IgD-negative memory B cell (primary cell): ENCODE results near the gene FOSL1. TPM values are rescaled to one million over a fixed set of nuclear protein-coding genes. Genes with fewer than 3 reads are reported as not detected.

ENCODE experiments used
- H3K27ac Mint-ChIP-seq, 3 donors: one replicate each; pipeline ENCODE4 v1.8.0; 2020 to 2022; ENCODE audit warnings: mild to moderate bottlenecking in 3 of 3, mixed read lengths in 3 of 3, moderate library complexity in 1 of 3
- H3K27me3 Mint-ChIP-seq: one replicate; pipeline ENCODE4 v1.8.0; 2021; ENCODE audit warnings: mixed read lengths
- H3K36me3 Mint-ChIP-seq: one replicate; pipeline ENCODE4 v1.8.0; 2020; ENCODE audit warnings: mild to moderate bottlenecking, mixed read lengths
- H3K4me1 Mint-ChIP-seq, 3 donors: one replicate each; pipeline ENCODE4 v1.8.0; 2020 to 2022; ENCODE audit warnings: mixed read lengths in 3 of 3, mild to moderate bottlenecking in 1 of 3
- H3K4me3 Mint-ChIP-seq, 4 donors: one replicate each; pipeline ENCODE4 v1.8.0; 2020 to 2022; ENCODE audit warnings: mild to moderate bottlenecking in 4 of 4, mixed read lengths in 4 of 4, moderate library complexity in 3 of 4
- H3K9me3 Mint-ChIP-seq, 3 donors: one replicate each; pipeline ENCODE4 v1.8.0; 2020 to 2021; ENCODE audit warnings: mixed read lengths in 3 of 3, mild to moderate bottlenecking in 1 of 3
- polyA plus RNA-seq: library from polyadenylated mRNA; unstranded; fragments of 300-500 nt; fragmentation: Illumina TruSeq; gene quantifications from one replicate; pipeline ENCODE4 v1.2.3, GENCODE V29; 2021

Gene FOSL1
- polyA plus RNA-seq, 1 donor from 2014 or later: 0.79 TPM

GRCh38 chr11:65861165-65861505 is 39.1 kb downstream of the FOSL1 start:
- H3K4me1 Mint-ChIP-seq: peaks cover 18 to 26% (median 22%) of the 10 kb centered on the region in 3 donors
- H3K36me3 Mint-ChIP-seq: no peaks in the 10 kb centered on the region
- no peaks in the 10 kb centered on the region for H3K27me3 Mint-ChIP-seq
- H3K4me3 Mint-ChIP-seq: peak overlapping the region; percentile 96 to 98 (median 97)
- peak overlapping the region in 1 of 3 donors; percentile 34 for H3K27ac Mint-ChIP-seq
- H3K9me3 Mint-ChIP-seq: no peaks in the 10 kb centered on the region

GRCh38 chr11:65860278-65861164 is 39.7 kb downstream of the FOSL1 start, which contains the start of gene MUS81:
Gene MUS81 (plus strand): TSS chr11:65860433. CDS start chr11:65860754, 321 bp downstream.
- Mint-ChIP-seq H3K4me3 (peak within 1 kb of the TSS; percentile 96 to 98 (median 97)), H3K27ac (peak within 1 kb of the TSS; percentile 74 to 98 (median 97)), H3K4me1 (peaks cover 21 to 32% (median 23%) of the 10 kb centered on the region in 3 donors), H3K9me3 (no peaks in the 10 kb centered on the region), H3K36me3 (peaks cover 2% of the 10 kb centered on the region), H3K27me3 (no peaks in the 10 kb centered on the region)

GRCh38 chr11:65859812-65860277 is 40.3 kb downstream of the FOSL1 start:
- Mint-ChIP-seq H3K27me3 (no peaks in the 10 kb centered on the region), H3K4me1 (peaks cover 23 to 36% (median 25%) of the 10 kb centered on the region in 3 donors), H3K36me3 (peaks cover 2% of the 10 kb centered on the region), H3K4me3 (peak overlapping the region; percentile 96 to 98 (median 97)), H3K9me3 (no peaks in the 10 kb centered on the region), H3K27ac (peak overlapping the region; percentile 74 to 98 (median 97))

- Mint-ChIP-seq H3K4me1 (peaks cover 29 to 41% (median 30%) of the 10 kb centered on the region in 3 donors), H3K36me3 (peaks cover 4% of the 10 kb centered on the region), H3K27ac (peak overlapping the region; percentile 74 to 98 (median 97)), H3K9me3 (no peaks in the 10 kb centered on the region), H3K4me3 (peak overlapping the region; percentile 96 to 98 (median 97)), H3K27me3 (no peaks in the 10 kb centered on the region)
These were observed 40.9 kb downstream of the FOSL1 start for GRCh38 chr11:65859095-65859811.

- Mint-ChIP-seq H3K4me3 (peak overlapping the region; percentile 96 to 98 (median 97)), H3K9me3 (no peaks in the 10 kb centered on the region), H3K27me3 (no peaks in the 10 kb centered on the region), H3K4me1 (peaks cover 30 to 44% (median 31%) of the 10 kb centered on the region in 3 donors), H3K27ac (peak overlapping the region; percentile 74 to 98 (median 97)), H3K36me3 (peaks cover 4% of the 10 kb centered on the region)
These were observed 41.5 kb downstream of the FOSL1 start for GRCh38 chr11:65858681-65859087.

- Mint-ChIP-seq H3K4me3 (peak within 1 kb of the TSS; percentile 96 to 98 (median 97)), H3K27me3 (no peaks in the 10 kb centered on the region), H3K4me1 (peaks cover 30 to 45% (median 35%) of the 10 kb centered on the region in 3 donors), H3K27ac (peak within 1 kb of the TSS; percentile 96 to 98 (median 97)), H3K36me3 (peaks cover 6% of the 10 kb centered on the region), H3K9me3 (no peaks in the 10 kb centered on the region)
These were observed 42.1 kb downstream of the FOSL1 start, which contains the start of gene CFL1 for GRCh38 chr11:65857853-65858680. Gene CFL1 (minus strand): TSS chr11:65858180. CDS start chr11:65858099, 81 bp downstream.

GRCh38 chr11:65857500-65857852 is 42.7 kb downstream of the FOSL1 start:
- Mint-ChIP-seq H3K9me3 (no peaks in the 10 kb centered on the region), H3K27me3 (no peaks in the 10 kb centered on the region), H3K4me1 (peaks cover 30 to 43% (median 35%) of the 10 kb centered on the region in 3 donors), H3K4me3 (peak overlapping the region; percentile 89 to 97 (median 95)), H3K36me3 (peaks cover 6% of the 10 kb centered on the region), H3K27ac (peak overlapping the region in 2 of 3 donors; percentile 94 to 96)

GRCh38 chr11:65856689-65857499 is 43.3 kb downstream of the FOSL1 start:
- Mint-ChIP-seq H3K4me1 (peaks cover 34 to 45% (median 35%) of the 10 kb centered on the region in 3 donors), H3K27me3 (no peaks in the 10 kb centered on the region), H3K9me3 (no peaks in the 10 kb centered on the region), H3K36me3 (peaks cover 6% of the 10 kb centered on the region), H3K4me3 (peak overlapping the region; percentile 89 to 97 (median 95)), H3K27ac (peak overlapping the region; percentile 94 to 96 (median 96))

GRCh38 chr11:65855927-65856363 is 44.2 kb downstream of the FOSL1 start:
- H3K27ac Mint-ChIP-seq: peak overlapping the region; percentile 94 to 96 (median 96)
- peak overlapping the region; percentile 89 to 97 (median 95) for H3K4me3 Mint-ChIP-seq
- H3K36me3 Mint-ChIP-seq: peaks cover 6% of the 10 kb centered on the region
- H3K9me3 Mint-ChIP-seq: no peaks in the 10 kb centered on the region
- no peaks in the 10 kb centered on the region for H3K27me3 Mint-ChIP-seq
- peaks cover 32 to 38% (median 35%) of the 10 kb centered on the region in 3 donors for H3K4me1 Mint-ChIP-seq

- H3K9me3 Mint-ChIP-seq: no peaks in the 10 kb centered on the region
- peaks cover 31 to 36% (median 33%) of the 10 kb centered on the region in 3 donors for H3K4me1 Mint-ChIP-seq
- no peaks in the 10 kb centered on the region for H3K27me3 Mint-ChIP-seq
- H3K4me3 Mint-ChIP-seq: peak overlapping the region; percentile 88 to 96 (median 92)
- H3K36me3 Mint-ChIP-seq: peaks cover 6% of the 10 kb centered on the region
- peak overlapping the region; percentile 67 to 96 (median 92) for H3K27ac Mint-ChIP-seq
These were observed 45.0 kb downstream of the FOSL1 start for GRCh38 chr11:65854852-65855837.

GRCh38 chr11:65854161-65854592 is 46.0 kb downstream of the FOSL1 start:
- Mint-ChIP-seq H3K4me1 (peaks cover 27 to 33% (median 30%) of the 10 kb centered on the region in 3 donors), H3K27me3 (no peaks in the 10 kb centered on the region), H3K9me3 (no peaks in the 10 kb centered on the region), H3K36me3 (peaks cover 6% of the 10 kb centered on the region), H3K4me3 (peak overlapping the region in 1 of 4 donors; percentile 96), H3K27ac (peak overlapping the region in 2 of 3 donors; percentile 76 to 92)

GRCh38 chr11:65853246-65853979 is 46.8 kb downstream of the FOSL1 start:
- Mint-ChIP-seq H3K36me3 (peaks cover 6% of the 10 kb centered on the region), H3K4me3 (peak overlapping the region in 1 of 4 donors; percentile 96), H3K27me3 (no peaks in the 10 kb centered on the region), H3K27ac (peak overlapping the region in 2 of 3 donors; percentile 82 to 92), H3K9me3 (no peaks in the 10 kb centered on the region), H3K4me1 (peaks cover 26 to 31% (median 27%) of the 10 kb centered on the region in 3 donors)
